Prostate gland (tissue), 2 donors: ENCODE measurements around the gene MYLK2.

Experiments used
- CTCF ChIP-seq, 4 experiments: fragments of 200-600 bp in 2 of 4; fragments of 450-650 bp in 2 of 4; sonication (generic) in 2 of 4; IDR thresholded peaks; 1 replicate in 3 of 4; 2 replicates in 1 of 4; pipeline ENCODE4 v1.5.1; 2016 to 2019; ENCODE audit warnings: antibody characterized with exemption in 4 of 4, mild to moderate bottlenecking in 2 of 4, moderate library complexity in 2 of 4
- POLR2A ChIP-seq: fragments of 450-650 bp; IDR thresholded peaks from one replicate; pipeline ENCODE4 v1.6.1; 2016; ENCODE audit warnings: antibody characterized with exemption, mild to moderate bottlenecking

- TF ChIP-seq CTCF (IDR thresholded peaks at IDR 0.05): no peak
- TF ChIP-seq POLR2A: no peak
Measured at GRCh38 chr20:31830406-31830981, 11.3 kb downstream of the MYLK2 start.
